H9 (cell line): Measurements from ENCODE around the gene GFRA1. TPM values are rescaled to one million over a fixed set of nuclear protein-coding genes. Genes with fewer than 3 reads are reported as not detected.

Source experiments
- DNase-seq: peaks from one replicate; pipeline ENCODE4 v3.0.0-alpha.2; 2017
- H2AFZ ChIP-seq: one replicate; pipeline ENCODE4 v1.6.1; 2013; ENCODE audit warnings: mild to moderate bottlenecking, low read length, control low read depth, moderate library complexity
- H2AK5ac ChIP-seq: 2 replicates; pipeline ENCODE4 v1.6.1; 2013; ENCODE audit warnings: low read length, control low read depth, mixed read lengths; ENCODE audit not compliant: insufficient read length
- H2BK120ac ChIP-seq: one replicate; pipeline ENCODE4 v1.6.1; 2013; ENCODE audit warnings: low read depth, mild to moderate bottlenecking, low read length, control low read depth, inconsistent platforms; ENCODE audit not compliant: poor library complexity, severe bottlenecking
- H2BK12ac ChIP-seq: 2 replicates; pipeline ENCODE4 v1.6.1; 2013; ENCODE audit warnings: low read length, control low read depth, mixed read lengths, low read depth; ENCODE audit not compliant: insufficient read length
- H2BK15ac ChIP-seq: 2 replicates; pipeline ENCODE4 v1.6.1; 2013; ENCODE audit warnings: low read depth, low read length, control low read depth
- H2BK20ac ChIP-seq: one replicate; pipeline ENCODE4 v1.6.1; 2013; ENCODE audit warnings: low read depth, mild to moderate bottlenecking, low read length, control low read depth, inconsistent platforms; ENCODE audit not compliant: poor library complexity, severe bottlenecking
- H2BK5ac ChIP-seq: 2 replicates; pipeline ENCODE4 v1.6.1; 2013; ENCODE audit warnings: low read length, control low read depth, mixed read lengths; ENCODE audit not compliant: insufficient read length
- H3K14ac ChIP-seq: 2 replicates; pipeline ENCODE4 v1.6.1; 2013; ENCODE audit warnings: low read length, control low read depth; ENCODE audit not compliant: insufficient read depth
- H3K18ac ChIP-seq: 2 replicates; pipeline ENCODE4 v1.6.1; 2013; ENCODE audit warnings: low read depth, mild to moderate bottlenecking, mixed read lengths, low read length, control low read depth; ENCODE audit not compliant: insufficient read length
- H3K23ac ChIP-seq: 2 replicates; pipeline ENCODE4 v1.6.1; 2013; ENCODE audit warnings: low read length, control low read depth, mixed read lengths, low read depth; ENCODE audit not compliant: insufficient read length
- H3K23me2 ChIP-seq: 2 replicates; pipeline ENCODE4 v1.6.1; 2013; ENCODE audit warnings: low read depth, mild to moderate bottlenecking, mixed read lengths, low read length, control low read depth; ENCODE audit not compliant: insufficient read length, poor library complexity, severe bottlenecking
- H3K27ac ChIP-seq: 2 replicates; pipeline ENCODE4 v1.5.1; 2013; ENCODE audit warnings: low read length, control low read depth, mixed read lengths, low read depth; ENCODE audit not compliant: insufficient read length
- H3K27me3 ChIP-seq: 2 replicates; pipeline ENCODE4 v1.6.1; 2013; ENCODE audit warnings: low read length, control low read depth, inconsistent platforms; ENCODE audit not compliant: insufficient read depth
- H3K4ac ChIP-seq: 2 replicates; pipeline ENCODE4 v1.6.1; 2013; ENCODE audit warnings: low read depth, mild to moderate bottlenecking, control low read depth, inconsistent platforms, low read length, moderate library complexity
- H3K4me1 ChIP-seq: 2 replicates; pipeline ENCODE4 v1.6.1; 2013; ENCODE audit warnings: low read length, control low read depth, inconsistent platforms; ENCODE audit not compliant: insufficient read depth
- H3K4me2 ChIP-seq: 2 replicates; pipeline ENCODE4 v1.6.1; 2013; ENCODE audit warnings: low read length, control low read depth, mixed read lengths; ENCODE audit not compliant: insufficient read length, insufficient read depth
- H3K56ac ChIP-seq: 2 replicates; pipeline ENCODE4 v1.6.1; 2013; ENCODE audit warnings: low read depth, mild to moderate bottlenecking, mixed read lengths, low read length, control low read depth; ENCODE audit not compliant: insufficient read length
- H3K79me1 ChIP-seq: 2 replicates; pipeline ENCODE4 v1.6.1; 2013; ENCODE audit warnings: low read depth, mild to moderate bottlenecking, moderate library complexity, low read length, control low read depth, inconsistent platforms; ENCODE audit not compliant: insufficient read depth, poor library complexity, severe bottlenecking
- H3K79me2 ChIP-seq: 2 replicates; pipeline ENCODE4 v1.6.1; 2013; ENCODE audit warnings: low read length, control low read depth, inconsistent platforms; ENCODE audit not compliant: insufficient read depth
- H3K9ac ChIP-seq: 2 replicates; pipeline ENCODE4 v1.6.1; 2013; ENCODE audit warnings: low read length, control low read depth, mixed read lengths; ENCODE audit not compliant: insufficient read length; ENCODE audit errors: extremely low read depth
- H3K9me3 ChIP-seq: one replicate; pipeline ENCODE4 v1.6.1; 2013; ENCODE audit warnings: low read depth, low read length, inconsistent platforms; ENCODE audit not compliant: control insufficient read depth
- H3T11ph ChIP-seq: one replicate; pipeline ENCODE4 v1.6.1; 2013; ENCODE audit warnings: mild to moderate bottlenecking, low read length, control low read depth, inconsistent platforms
- H4K20me1 ChIP-seq: one replicate; pipeline ENCODE4 v1.6.1; 2013; ENCODE audit not compliant: control insufficient read depth, insufficient read length, insufficient read depth
- H4K5ac ChIP-seq: 2 replicates; pipeline ENCODE4 v1.6.1; 2013; ENCODE audit warnings: low read depth, mild to moderate bottlenecking, mixed read lengths, low read length, control low read depth; ENCODE audit not compliant: insufficient read length
- H4K8ac ChIP-seq: replicated peaks from 2 replicates; pipeline ENCODE4 v1.6.1; 2013; ENCODE audit warnings: low read length, control low read depth, mixed read lengths, low read depth; ENCODE audit not compliant: insufficient read length
- H4K91ac ChIP-seq: 2 replicates; pipeline ENCODE4 v1.6.1; 2013; ENCODE audit warnings: low read depth, mild to moderate bottlenecking, moderate library complexity, mixed read lengths, low read length, control low read depth; ENCODE audit not compliant: insufficient read length
- H3K27ac Mint-ChIP-seq, 3 experiments: 2 replicates in 2 of 3; 3 replicates in 1 of 3; pipeline ENCODE4 v1.8.0; 2020 to 2021; ENCODE audit warnings: mixed read lengths in 3 of 3, mild to moderate bottlenecking in 1 of 3, moderate library complexity in 1 of 3
- H3K27me3 Mint-ChIP-seq: 2 replicates; pipeline ENCODE4 v1.8.0; 2021; ENCODE audit warnings: low read depth, mild to moderate bottlenecking, moderate library complexity, mixed read lengths
- H3K36me3 Mint-ChIP-seq, 3 experiments: 2 replicates in 2 of 3; 3 replicates in 1 of 3; pipeline ENCODE4 v1.8.0; 2020 to 2021; ENCODE audit warnings: low read depth in 3 of 3, mixed read lengths in 3 of 3; ENCODE audit not compliant: insufficient read depth in 1 of 3
- H3K4me1 Mint-ChIP-seq, 2 experiments: 2 replicates each; pipeline ENCODE4 v1.8.0; 2020; ENCODE audit warnings: mixed read lengths in 2 of 2
- H3K4me3 Mint-ChIP-seq, 2 experiments: 2 replicates in 1 of 2; 3 replicates in 1 of 2; pipeline ENCODE4 v1.8.0; 2020 to 2021; ENCODE audit warnings: mild to moderate bottlenecking in 2 of 2, mixed read lengths in 2 of 2, moderate library complexity in 1 of 2
- H3K9me3 Mint-ChIP-seq, 2 experiments: 2 replicates in 1 of 2; 3 replicates in 1 of 2; pipeline ENCODE4 v1.8.0; 2020; ENCODE audit warnings: mild to moderate bottlenecking in 2 of 2, mixed read lengths in 2 of 2, moderate library complexity in 1 of 2
- CTCF ChIP-seq: fragments of 200-600 bp; sonication (generic); conservative IDR thresholded peaks from 3 replicates; pipeline ENCODE4 v1.8.0; 2021; ENCODE audit warnings: antibody characterized with exemption, mild to moderate bottlenecking
- WGBS: extraction: QIAGEN DNeasy Blood & Tissue Kit; methylation state at CpG from one replicate; pipeline ENCODE4 v1.1.7; 2013; ENCODE audit warnings: missing lambda C conversion rate, low lambda C conversion rate, mixed read lengths; ENCODE audit not compliant: insufficient read length; ENCODE audit errors: extremely low coverage; 5-methylcytosine and 5-hydroxymethylcytosine counted together
- total RNA-seq: library from RNA; stranded (reverse); gene quantifications from 2 replicates; pipeline ENCODE4 v1.2.1, GENCODE V29; 2021

Gene GFRA1
- total RNA-seq, 1 experiment from 2014 or later, result 0.24 TPM

- H2AK5ac ChIP-seq, result no peak overlapping the region
- H2BK15ac ChIP-seq, result no peak overlapping the region
- no peak overlapping the region for H3K4ac ChIP-seq
- Mint-ChIP-seq H3K27me3 (no peaks in the 10 kb centered on the region; the same call in 1 of the 2 replicates), H3K27ac (no peak overlapping the region), H3K9me3 (peaks cover 0 to 4% of the 10 kb centered on the region in 2 experiments; a peak in 1 of 5 replicates), H3K4me3 (no peak overlapping the region), H3K4me1 (peaks cover 11 to 28% of the 10 kb centered on the region in 2 experiments), H3K36me3 (no peaks in the 10 kb centered on the region)
- H3K14ac ChIP-seq, result no peak overlapping the region
- DNase-seq, result no peak
- no peak overlapping the region for H3K27ac ChIP-seq
- no peaks in the 10 kb centered on the region; the same call in 1 of the 2 replicates for H3K4me1 ChIP-seq
- H3T11ph ChIP-seq, result no peak overlapping the region
- H3K23me2 ChIP-seq, result no peaks in the 10 kb centered on the region
- no peak overlapping the region for H4K8ac ChIP-seq
- H2BK120ac ChIP-seq, result no peak overlapping the region
- no peaks in the 10 kb centered on the region for H3K9me3 ChIP-seq
- H3K18ac ChIP-seq, result no peak overlapping the region
- H3K79me1 ChIP-seq, result no peaks in the 10 kb centered on the region
- H3K23ac ChIP-seq, result no peak overlapping the region
- H3K56ac ChIP-seq, result no peak overlapping the region
- H4K91ac ChIP-seq, result no peak overlapping the region
- H2BK5ac ChIP-seq, result no peak overlapping the region
- no peak overlapping the region for H2BK12ac ChIP-seq
- TF ChIP-seq CTCF, result no peak
- H3K4me2 ChIP-seq, result no peak overlapping the region
- no peak overlapping the region for H4K5ac ChIP-seq
- H2AFZ ChIP-seq, result no peak overlapping the region
- H2BK20ac ChIP-seq, result no peak overlapping the region
- H3K79me2 ChIP-seq, result no peaks in the 10 kb centered on the region
- no peak overlapping the region for H3K9ac ChIP-seq
- no CpG with 5 or more reads among the region's 7 CpGs for WGBS
- no peaks in the 10 kb centered on the region for H4K20me1 ChIP-seq
- no peaks in the 10 kb centered on the region for H3K27me3 ChIP-seq
Measured at GRCh38 chr10:116133634-116134033, 139.4 kb downstream of the GFRA1 start.
